Caco-2 (cell line): ENCODE measurements around the gene DNAJA3. TPM values are rescaled to one million over a fixed set of nuclear protein-coding genes. Genes with fewer than 3 reads are reported as not detected.

ENCODE experiments used
- BruUV-seq: library from RNA; stranded (reverse); fragments of 400-500 nt; replicated peaks from 2 replicates; lab custom pipeline; 2021; lab: Mats Ljungman, UMichigan
- CTCF ChIA-PET: fragments of 300-600 bp; sonication (Branson Sonifier 250); formaldehyde crosslinking; loops from one replicate; lab custom pipeline; 2022; ENCODE audit warnings: antibody characterized with exemption; lab: Charles Lee
- POLR2A ChIA-PET: fragments of 300-600 bp; sonication (Branson Sonifier 250); formaldehyde crosslinking; loops from one replicate; lab custom pipeline; 2022; ENCODE audit warnings: antibody characterized with exemption; lab: Charles Lee
- DNase-seq, 2 experiments: peaks; one replicate each; pipeline versions ENCODE4 v3.0.0 to v3.0.0-alpha.2; 2020 to 2022
- H3K27me3 ChIP-seq: replicated peaks from 2 replicates; pipeline ENCODE4 v1.6.0; 2011; ENCODE audit warnings: low read length; ENCODE audit not compliant: control insufficient read depth, insufficient read depth
- H3K36me3 ChIP-seq: 2 replicates; pipeline ENCODE4 v1.5.1; 2011; ENCODE audit warnings: low read length; ENCODE audit not compliant: control insufficient read depth, insufficient read depth
- H3K4me1 ChIP-seq: fragments of 250-450 bp; sonication (Bioruptor Pico); 2 replicates; pipeline ENCODE4 v1.5.1; 2020; ENCODE audit warnings: mild to moderate bottlenecking
- H3K4me3 ChIP-seq: 2 replicates; pipeline ENCODE4 v1.5.1; 2011; ENCODE audit warnings: low read depth, mild to moderate bottlenecking, control low read depth, low read length
- H3K9me3 ChIP-seq: fragments of 250-450 bp; sonication (Bioruptor Pico); 2 replicates; pipeline ENCODE4 v1.5.1; 2020; ENCODE audit warnings: mild to moderate bottlenecking, moderate library complexity
- H3K27ac Mint-ChIP-seq: one replicate; pipeline ENCODE4 v1.8.0; 2022; ENCODE audit warnings: mixed read lengths; ENCODE audit not compliant: unreplicated experiment
- H3K27me3 Mint-ChIP-seq: one replicate; pipeline ENCODE4 v1.8.0; 2022; ENCODE audit warnings: mixed read lengths; ENCODE audit not compliant: insufficient read depth, unreplicated experiment
- H3K36me3 Mint-ChIP-seq: one replicate; pipeline ENCODE4 v1.8.0; 2022; ENCODE audit warnings: mild to moderate bottlenecking, mixed read lengths; ENCODE audit not compliant: insufficient read depth, unreplicated experiment
- H3K4me1 Mint-ChIP-seq: one replicate; pipeline ENCODE4 v1.8.0; 2022; ENCODE audit warnings: low read depth, mixed read lengths; ENCODE audit not compliant: unreplicated experiment
- H3K4me3 Mint-ChIP-seq: one replicate; pipeline ENCODE4 v1.8.0; 2022; ENCODE audit warnings: mild to moderate bottlenecking, moderate library complexity, mixed read lengths; ENCODE audit not compliant: unreplicated experiment
- H3K9me3 Mint-ChIP-seq: one replicate; pipeline ENCODE4 v1.8.0; 2022; ENCODE audit warnings: mixed read lengths; ENCODE audit not compliant: unreplicated experiment
- intact Hi-C: fragments of 100-400 bp; cut with micrococcal nuclease; formaldehyde crosslinking; loops from one replicate; pipeline ENCODE4 v1.10.0; 2022; ENCODE audit not compliant: unreplicated experiment
- total RNA-seq: library from RNA; stranded (reverse); gene quantifications from 2 replicates; pipeline ENCODE4 v1.2.3, GENCODE V29; 2022
- TF ChIP-seq, protein P1 (sequence below), 2 experiments: fragments of 200-600 bp in 1 of 2; IDR thresholded peaks; 1 replicate in 1 of 2; 2 replicates in 1 of 2; pipeline versions ENCODE4 v1.5.1 to v1.8.0; 2011 to 2022; ENCODE audit warnings: antibody characterized with exemption in 1 of 2, control low read depth in 1 of 2, inconsistent platforms in 1 of 2, low read depth in 1 of 2, low read length in 1 of 2, mild to moderate bottlenecking in 1 of 2, moderate library complexity in 1 of 2; ENCODE audit not compliant: insufficient read depth in 1 of 2, severe bottlenecking in 1 of 2, unreplicated experiment in 1 of 2

DNAJA3 gene
- total RNA-seq, 1 experiment from 2014 or later: 77.1 TPM

DNA sequence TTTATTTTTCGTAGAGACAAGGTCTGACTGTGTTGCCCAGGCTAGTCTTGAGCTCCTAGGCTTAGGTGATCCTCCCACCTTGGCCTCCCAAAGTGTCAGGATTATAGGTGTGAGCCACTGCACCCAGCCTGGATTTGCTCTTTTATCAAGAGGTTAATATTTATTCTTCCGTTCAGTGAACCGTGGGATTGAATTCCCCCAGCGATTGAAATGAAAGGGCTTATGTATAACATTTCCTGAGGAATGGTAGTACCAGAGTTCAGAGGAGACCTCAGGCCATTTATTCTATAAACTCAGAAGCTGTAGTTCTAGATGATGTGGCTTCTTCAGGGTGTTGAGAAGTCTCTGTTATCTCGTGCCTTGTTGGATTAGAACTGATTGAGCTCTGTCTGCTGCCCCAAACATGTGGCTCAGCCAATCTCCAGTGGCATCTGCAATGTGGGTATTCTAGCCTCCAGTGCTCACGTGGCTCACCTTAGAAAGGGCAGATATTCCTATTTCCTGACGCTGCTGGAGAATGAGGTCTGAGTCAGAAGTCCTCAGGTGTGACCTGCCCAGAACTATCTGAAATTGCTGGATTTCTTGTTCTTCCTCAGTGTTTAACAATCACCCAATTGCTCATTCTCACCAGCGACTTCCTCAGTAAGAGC lies 73.0 kb downstream of the DNAJA3 start:
- Mint-ChIP-seq H3K27me3 (no peaks in the 10 kb centered on the region), H3K4me3 (no peak overlapping the region), H3K4me1 (peaks cover 26% of the 10 kb centered on the region), H3K9me3 (no peaks in the 10 kb centered on the region), H3K27ac (no peak overlapping the region), H3K36me3 (no peaks in the 10 kb centered on the region)
- intact Hi-C loops: no loop called here
- no peak for DNase-seq
- ChIA-PET CTCF (no interaction called here), POLR2A (no interaction called here)
- H3K36me3 ChIP-seq: no peaks in the 10 kb centered on the region
- BruUV-seq: no TSS peak
- peaks cover 16% of the 10 kb centered on the region for H3K4me1 ChIP-seq
- TF ChIP-seq, protein P1, sequence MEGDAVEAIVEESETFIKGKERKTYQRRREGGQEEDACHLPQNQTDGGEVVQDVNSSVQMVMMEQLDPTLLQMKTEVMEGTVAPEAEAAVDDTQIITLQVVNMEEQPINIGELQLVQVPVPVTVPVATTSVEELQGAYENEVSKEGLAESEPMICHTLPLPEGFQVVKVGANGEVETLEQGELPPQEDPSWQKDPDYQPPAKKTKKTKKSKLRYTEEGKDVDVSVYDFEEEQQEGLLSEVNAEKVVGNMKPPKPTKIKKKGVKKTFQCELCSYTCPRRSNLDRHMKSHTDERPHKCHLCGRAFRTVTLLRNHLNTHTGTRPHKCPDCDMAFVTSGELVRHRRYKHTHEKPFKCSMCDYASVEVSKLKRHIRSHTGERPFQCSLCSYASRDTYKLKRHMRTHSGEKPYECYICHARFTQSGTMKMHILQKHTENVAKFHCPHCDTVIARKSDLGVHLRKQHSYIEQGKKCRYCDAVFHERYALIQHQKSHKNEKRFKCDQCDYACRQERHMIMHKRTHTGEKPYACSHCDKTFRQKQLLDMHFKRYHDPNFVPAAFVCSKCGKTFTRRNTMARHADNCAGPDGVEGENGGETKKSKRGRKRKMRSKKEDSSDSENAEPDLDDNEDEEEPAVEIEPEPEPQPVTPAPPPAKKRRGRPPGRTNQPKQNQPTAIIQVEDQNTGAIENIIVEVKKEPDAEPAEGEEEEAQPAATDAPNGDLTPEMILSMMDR (IDR thresholded peaks at IDR 0.05; ENCODE audit: insufficient read depth in 1 of 2, low read depth in 1 of 2, low read length in 1 of 2, severe bottlenecking in 1 of 2, unreplicated experiment in 1 of 2): no peak
- no peak overlapping the region for H3K4me3 ChIP-seq
- no peaks in the 10 kb centered on the region for H3K9me3 ChIP-seq
- H3K27me3 ChIP-seq: no peaks in the 10 kb centered on the region

DNA sequence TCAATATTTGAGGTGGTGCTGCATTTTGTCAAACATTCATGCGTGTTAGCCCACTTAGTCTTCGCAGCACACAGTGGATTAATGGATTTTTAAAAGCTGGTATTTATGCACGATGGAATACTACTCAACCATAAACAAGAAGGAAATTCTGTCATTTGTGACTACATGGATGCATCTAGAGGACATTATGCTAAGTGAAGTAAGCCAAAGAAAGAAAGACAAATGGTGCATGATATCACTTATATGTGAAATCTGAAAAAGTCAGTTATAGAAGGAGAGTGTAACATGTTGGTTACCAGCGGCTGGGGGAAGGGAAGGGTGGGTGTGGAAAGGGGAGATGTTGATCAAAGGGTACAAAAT lies 73.5 kb downstream of the DNAJA3 start:
- Mint-ChIP-seq H3K4me3 (no peak overlapping the region), H3K27ac (no peak overlapping the region), H3K36me3 (no peaks in the 10 kb centered on the region), H3K9me3 (no peaks in the 10 kb centered on the region), H3K4me1 (peaks cover 26% of the 10 kb centered on the region), H3K27me3 (no peaks in the 10 kb centered on the region)
- H3K4me1 ChIP-seq: peaks cover 16% of the 10 kb centered on the region
- H3K9me3 ChIP-seq: no peaks in the 10 kb centered on the region
- intact Hi-C loops: no loop called here
- ChIA-PET POLR2A (no interaction called here), CTCF (no interaction called here)
- no peak for DNase-seq
- TF ChIP-seq, protein P1 (IDR thresholded peaks at IDR 0.05; ENCODE audit: insufficient read depth in 1 of 2, low read depth in 1 of 2, low read length in 1 of 2, severe bottlenecking in 1 of 2, unreplicated experiment in 1 of 2): no peak
- no peaks in the 10 kb centered on the region for H3K27me3 ChIP-seq
- H3K36me3 ChIP-seq: no peaks in the 10 kb centered on the region
- no TSS peak for BruUV-seq
- H3K4me3 ChIP-seq: no peak overlapping the region

DNA sequence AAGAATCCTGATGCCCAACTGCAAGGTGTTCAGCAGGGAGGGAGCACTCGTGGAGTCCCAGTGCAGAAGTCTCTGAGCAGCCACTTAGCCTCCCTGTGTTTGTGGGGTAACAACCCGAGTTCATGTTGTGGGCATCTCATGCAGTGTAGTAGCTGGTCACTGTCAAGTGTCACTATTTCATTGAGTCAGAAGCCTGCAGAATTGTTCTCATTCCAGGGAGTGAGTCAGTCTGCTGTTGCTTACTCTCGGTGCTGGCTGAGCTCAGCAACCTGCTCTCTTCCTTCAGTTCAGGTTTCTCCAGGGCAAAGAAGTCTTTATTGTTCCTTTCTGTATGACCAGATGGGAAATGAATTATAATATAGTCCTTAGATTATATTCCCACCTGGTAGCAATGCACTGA lies 74.6 kb downstream of the DNAJA3 start:
- no peaks in the 10 kb centered on the region for H3K27me3 ChIP-seq
- H3K36me3 Mint-ChIP-seq: no peaks in the 10 kb centered on the region
- no peak for DNase-seq
- intact Hi-C loops: loop anchor here (2.0 kb wide), 1 partner anchor 23 kb away; the partner anchor contains the start of gene HMOX2
- H3K27me3 Mint-ChIP-seq: no peaks in the 10 kb centered on the region
- no TSS peak for BruUV-seq
- ChIA-PET POLR2A (interaction anchor here (1.0 kb wide), 1 partner anchor 24 kb away, joined by 3 read pairs; the partner anchor contains the start of gene HMOX2), CTCF (interaction anchor here (1.0 to 1.4 kb wide), 2 partner anchors 14 to 48 kb away, joined by 3 to 4 read pairs; no protein-coding TSS in a partner anchor)
- no peaks in the 10 kb centered on the region for H3K36me3 ChIP-seq
- H3K9me3 Mint-ChIP-seq: no peaks in the 10 kb centered on the region
- peak overlapping the region; percentile 42 for H3K27ac Mint-ChIP-seq
- TF ChIP-seq, protein P1 (IDR thresholded peaks at IDR 0.05; ENCODE audit: insufficient read depth in 1 of 2, low read depth in 1 of 2, low read length in 1 of 2, severe bottlenecking in 1 of 2, unreplicated experiment in 1 of 2): no peak
- H3K9me3 ChIP-seq: no peaks in the 10 kb centered on the region
- peaks cover 16% of the 10 kb centered on the region for H3K4me1 ChIP-seq
- H3K4me1 Mint-ChIP-seq: peaks cover 26% of the 10 kb centered on the region
- no peak overlapping the region for H3K4me3 ChIP-seq
- H3K4me3 Mint-ChIP-seq: no peak overlapping the region
